Measurements from ENCODE around the gene CPPED1.
"Not testable (repeated sequence)": the region's sequence is repeated elsewhere in the genome, so short reads cannot be mapped to it uniquely, and the experiment has no call there.

CPPED1 gene

DNA sequence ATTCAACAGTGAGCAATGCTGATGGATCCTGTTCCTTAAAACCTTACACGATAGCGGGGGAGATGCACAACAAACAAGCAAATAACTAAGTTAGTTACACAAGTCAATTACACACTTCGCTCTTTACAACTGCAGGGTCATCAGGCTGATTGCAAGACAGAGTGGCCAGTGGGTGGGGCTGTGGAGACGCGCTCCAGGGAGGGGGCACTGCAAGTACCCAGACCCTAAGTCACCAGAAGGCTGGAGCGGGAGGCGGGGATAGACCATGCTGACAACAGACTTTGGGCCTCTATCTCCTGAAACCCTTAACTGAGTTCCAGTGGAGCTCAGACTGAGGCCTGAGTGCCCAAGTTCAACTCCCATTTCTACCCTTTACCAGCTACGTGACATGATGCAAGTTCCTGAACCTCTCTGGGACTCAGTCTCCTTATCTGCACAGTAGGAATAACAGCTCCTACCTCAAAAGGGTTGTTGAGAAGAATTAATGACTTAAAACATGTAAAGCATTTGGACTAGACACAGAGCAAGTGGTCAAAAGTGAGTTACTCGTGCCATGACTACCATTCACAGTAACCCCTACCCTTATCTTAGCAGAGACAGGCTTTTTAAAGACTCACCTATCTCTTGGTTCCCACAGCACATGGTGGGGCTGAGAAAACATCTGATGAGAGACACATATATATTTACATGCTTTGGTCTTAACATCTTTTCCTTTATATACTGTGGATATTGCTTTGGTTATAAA is 10.4 kb downstream of the CPPED1 start:
- Histone ChIP-seq H3K27me3 (replicated peaks; ENCODE audit: control insufficient read depth, insufficient read depth, low read length, poor library complexity, severe bottlenecking) (no peaks in the 10 kb centered on the region), H3K9me3 (ENCODE audit: control insufficient read depth, low read length) (no peaks in the 10 kb centered on the region), H3K27ac (ENCODE audit: insufficient read depth, low read length, poor library complexity, severe bottlenecking) (no peak overlapping the region), H3K36me3 (ENCODE audit: control insufficient read depth, insufficient read depth, low read length) (no peaks in the 10 kb centered on the region), H3K4me1 (ENCODE audit: control insufficient read depth, insufficient read depth, low read length, poor library complexity, severe bottlenecking) (no peaks in the 10 kb centered on the region), H3K4me3 (ENCODE audit: insufficient read depth, low read depth, low read length, poor library complexity, severe bottlenecking) (no peak overlapping the region)
- DNase-seq: no peak

DNA sequence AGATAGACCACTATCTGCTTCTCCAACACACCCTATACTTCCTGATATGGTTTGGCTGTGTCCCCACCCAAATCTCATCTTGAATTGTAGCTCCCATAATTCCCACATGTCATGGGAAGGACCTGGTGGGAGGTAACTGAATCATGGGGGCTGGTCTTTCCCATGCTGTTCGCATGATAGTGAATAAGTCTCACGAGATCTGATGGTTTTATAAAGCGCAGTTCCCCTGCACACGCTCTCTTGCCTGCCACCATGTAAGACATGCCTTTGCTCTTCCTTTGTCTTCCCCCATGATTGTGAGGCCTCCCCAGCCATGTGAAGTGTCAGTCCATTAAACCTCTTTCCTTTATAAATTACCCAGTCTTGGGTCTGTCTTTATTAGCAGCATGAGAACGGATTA is 11.2 kb downstream of the CPPED1 start:
- H3K36me3 ChIP-seq (ENCODE audit: control insufficient read depth, insufficient read depth, low read length); H3K27ac ChIP-seq (ENCODE audit: insufficient read depth, low read length, poor library complexity, severe bottlenecking); H3K9me3 ChIP-seq (ENCODE audit: control insufficient read depth, low read length); H3K4me3 ChIP-seq (ENCODE audit: insufficient read depth, low read depth, low read length, poor library complexity, severe bottlenecking); H3K27me3 ChIP-seq (replicated peaks; ENCODE audit: control insufficient read depth, insufficient read depth, low read length, poor library complexity, severe bottlenecking); H3K4me1 ChIP-seq (ENCODE audit: control insufficient read depth, insufficient read depth, low read length, poor library complexity, severe bottlenecking); DNase-seq: not testable (repeated sequence)

DNA sequence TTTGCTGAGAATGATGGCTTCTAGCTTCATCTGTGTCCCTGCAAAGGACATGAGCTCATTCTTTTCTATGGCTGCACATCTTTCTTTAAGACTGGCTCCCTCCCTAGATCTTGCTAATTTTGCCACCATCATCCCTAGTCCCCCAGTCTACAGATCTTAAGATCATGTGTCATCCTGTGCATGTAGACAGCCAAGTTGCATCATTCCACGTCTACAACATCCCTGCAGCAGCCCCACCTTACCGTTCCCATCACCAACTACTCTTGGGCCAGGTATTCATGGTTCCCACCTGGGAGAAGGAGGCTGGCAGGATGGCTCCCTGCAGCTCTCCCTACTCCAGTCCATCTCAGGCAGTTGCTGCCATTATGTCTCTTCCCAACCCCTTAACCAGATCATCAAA is 12.3 kb downstream of the CPPED1 start:
- H3K4me3 ChIP-seq (ENCODE audit: insufficient read depth, low read depth, low read length, poor library complexity, severe bottlenecking): no peak overlapping the region
- DNase-seq: no peak
- no peak overlapping the region for H3K27ac ChIP-seq (ENCODE audit: insufficient read depth, low read length, poor library complexity, severe bottlenecking)
- no peaks in the 10 kb centered on the region for H3K9me3 ChIP-seq (ENCODE audit: control insufficient read depth, low read length)
- H3K27me3 ChIP-seq (replicated peaks; ENCODE audit: control insufficient read depth, insufficient read depth, low read length, poor library complexity, severe bottlenecking): no peaks in the 10 kb centered on the region
- H3K4me1 ChIP-seq (ENCODE audit: control insufficient read depth, insufficient read depth, low read length, poor library complexity, severe bottlenecking): no peaks in the 10 kb centered on the region
- H3K36me3 ChIP-seq (ENCODE audit: control insufficient read depth, insufficient read depth, low read length): no peaks in the 10 kb centered on the region

DNA sequence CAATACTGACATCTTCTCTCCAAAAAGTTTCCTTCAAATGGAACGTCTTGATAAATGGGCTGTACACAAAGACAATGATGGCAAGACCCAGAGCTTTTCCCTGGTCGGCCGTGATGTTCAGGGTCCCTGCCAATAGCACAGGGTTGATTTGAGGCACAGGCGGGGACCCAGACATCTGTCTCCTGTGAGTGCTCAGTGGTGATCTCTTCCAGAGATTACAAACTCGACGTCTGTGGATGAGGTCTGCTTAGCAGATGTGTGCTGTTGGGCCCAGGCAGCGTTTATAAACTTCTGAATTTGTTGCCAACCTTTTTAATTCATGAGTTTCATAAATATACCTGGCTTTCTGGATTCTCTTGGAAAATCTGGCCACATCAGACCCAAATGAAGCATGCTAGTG is 14.9 kb downstream of the CPPED1 start:
- Histone ChIP-seq H3K9me3 (ENCODE audit: control insufficient read depth, low read length) (no peaks in the 10 kb centered on the region), H3K4me1 (ENCODE audit: control insufficient read depth, insufficient read depth, low read length, poor library complexity, severe bottlenecking) (no peaks in the 10 kb centered on the region), H3K27ac (ENCODE audit: insufficient read depth, low read length, poor library complexity, severe bottlenecking) (no peak overlapping the region), H3K36me3 (ENCODE audit: control insufficient read depth, insufficient read depth, low read length) (no peaks in the 10 kb centered on the region), H3K4me3 (ENCODE audit: insufficient read depth, low read depth, low read length, poor library complexity, severe bottlenecking) (no peak overlapping the region), H3K27me3 (replicated peaks; ENCODE audit: control insufficient read depth, insufficient read depth, low read length, poor library complexity, severe bottlenecking) (no peaks in the 10 kb centered on the region)
- DNase-seq: no peak

DNA sequence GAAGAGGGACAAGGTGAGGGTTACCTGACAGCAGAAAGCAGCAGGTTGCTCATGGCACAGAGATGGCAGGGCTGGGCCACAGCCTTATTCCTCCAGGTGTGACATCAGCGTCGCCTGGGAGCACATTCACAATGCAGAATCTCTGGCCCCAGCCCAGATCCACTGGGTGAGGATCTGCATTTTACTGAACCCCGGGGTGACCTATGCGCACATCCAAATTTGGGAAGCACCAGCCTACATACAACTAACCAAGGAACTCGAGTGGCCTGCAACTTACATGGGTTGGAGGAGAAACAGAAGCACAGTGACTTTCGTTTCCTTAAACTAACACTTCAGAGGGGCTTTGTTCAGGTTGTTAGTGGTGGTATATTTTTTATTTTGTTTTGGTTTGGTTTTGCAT is 17.6 kb downstream of the CPPED1 start:
- no peak overlapping the region for H3K4me3 ChIP-seq (ENCODE audit: insufficient read depth, low read depth, low read length, poor library complexity, severe bottlenecking)

DNA sequence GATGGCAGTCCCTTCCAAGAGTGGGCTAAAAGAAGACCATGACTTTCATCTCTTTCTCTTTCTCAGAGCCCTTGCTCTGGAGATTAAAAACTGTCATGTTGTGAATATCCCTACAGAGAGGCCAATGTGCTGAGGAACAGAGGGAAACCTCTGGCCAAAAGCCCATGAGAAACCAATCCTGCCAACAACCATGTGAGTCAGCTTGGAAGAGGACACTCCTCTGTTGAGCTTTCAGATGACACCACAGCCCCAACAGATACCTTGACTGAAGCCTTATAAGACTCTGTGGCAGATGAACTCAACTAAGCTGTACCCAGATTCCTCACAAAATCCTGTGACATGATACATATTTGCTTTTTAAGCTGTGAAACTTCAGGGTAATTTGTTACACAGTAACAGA is 19.6 kb downstream of the CPPED1 start:
- H3K4me1 ChIP-seq (ENCODE audit: control insufficient read depth, insufficient read depth, low read length, poor library complexity, severe bottlenecking): no peaks in the 10 kb centered on the region
- no peak overlapping the region for H3K27ac ChIP-seq (ENCODE audit: insufficient read depth, low read length, poor library complexity, severe bottlenecking)
- no peak for DNase-seq
- no peaks in the 10 kb centered on the region for H3K9me3 ChIP-seq (ENCODE audit: control insufficient read depth, low read length)
- no peak overlapping the region for H3K4me3 ChIP-seq (ENCODE audit: insufficient read depth, low read depth, low read length, poor library complexity, severe bottlenecking)
- no peaks in the 10 kb centered on the region for H3K27me3 ChIP-seq (replicated peaks; ENCODE audit: control insufficient read depth, insufficient read depth, low read length, poor library complexity, severe bottlenecking)
- no peaks in the 10 kb centered on the region for H3K36me3 ChIP-seq (ENCODE audit: control insufficient read depth, insufficient read depth, low read length)

More for the DNA sequence above, 17.6 kb downstream of the CPPED1 start:
- Histone ChIP-seq H3K36me3 (ENCODE audit: control insufficient read depth, insufficient read depth, low read length) (no peaks in the 10 kb centered on the region), H3K4me1 (ENCODE audit: control insufficient read depth, insufficient read depth, low read length, poor library complexity, severe bottlenecking) (no peaks in the 10 kb centered on the region), H3K27ac (ENCODE audit: insufficient read depth, low read length, poor library complexity, severe bottlenecking) (no peak overlapping the region), H3K9me3 (ENCODE audit: control insufficient read depth, low read length) (no peaks in the 10 kb centered on the region), H3K27me3 (replicated peaks; ENCODE audit: control insufficient read depth, insufficient read depth, low read length, poor library complexity, severe bottlenecking) (no peaks in the 10 kb centered on the region)
- no peak for DNase-seq

DNA sequence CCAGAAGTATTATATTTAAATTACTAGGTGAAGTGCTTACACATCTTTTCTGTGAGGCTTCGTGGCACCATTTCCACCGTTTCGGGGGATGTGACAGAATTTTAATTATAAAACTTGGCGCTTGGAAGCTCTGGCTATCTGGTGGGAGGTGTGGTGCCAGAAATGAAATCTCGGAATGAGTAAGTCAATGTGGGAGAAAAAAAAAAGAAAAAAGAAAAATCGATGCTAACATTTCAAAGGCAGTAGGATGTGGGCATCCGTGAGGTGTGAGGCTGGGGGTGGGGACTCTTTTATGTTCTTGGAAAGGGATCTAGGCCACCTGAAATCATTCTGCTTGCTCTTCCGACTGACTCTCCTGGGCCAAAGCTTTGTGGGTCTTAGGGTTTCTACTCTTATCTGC is 21.9 kb downstream of the CPPED1 start:
- H3K36me3 ChIP-seq (ENCODE audit: control insufficient read depth, insufficient read depth, low read length): no peaks in the 10 kb centered on the region
- DNase-seq: no peak

DNA sequence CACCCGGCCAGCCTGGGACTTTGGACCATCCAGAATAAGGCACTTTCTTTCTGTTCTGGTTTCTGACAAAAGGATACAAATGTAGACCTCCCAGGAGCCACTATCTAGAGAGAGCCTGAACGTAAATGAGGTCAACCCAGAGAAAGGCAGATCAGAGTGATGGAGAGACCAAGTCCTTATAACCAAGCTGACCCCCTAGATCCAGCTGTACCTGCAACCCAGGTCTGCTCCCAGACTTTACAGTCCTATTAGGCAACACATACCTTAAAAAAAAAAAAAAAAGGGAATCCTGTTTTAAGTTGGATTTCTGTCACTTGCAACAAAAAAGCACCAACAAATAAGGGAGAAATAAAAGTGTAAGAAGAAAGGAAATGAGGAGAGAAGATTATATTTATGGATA is 23.2 kb downstream of the CPPED1 start:
- Histone ChIP-seq H3K4me1 (ENCODE audit: control insufficient read depth, insufficient read depth, low read length, poor library complexity, severe bottlenecking) (no peaks in the 10 kb centered on the region), H3K4me3 (ENCODE audit: insufficient read depth, low read depth, low read length, poor library complexity, severe bottlenecking) (no peak overlapping the region), H3K27ac (ENCODE audit: insufficient read depth, low read length, poor library complexity, severe bottlenecking) (no peak overlapping the region), H3K27me3 (replicated peaks; ENCODE audit: control insufficient read depth, insufficient read depth, low read length, poor library complexity, severe bottlenecking) (no peaks in the 10 kb centered on the region), H3K36me3 (ENCODE audit: control insufficient read depth, insufficient read depth, low read length) (no peaks in the 10 kb centered on the region), H3K9me3 (ENCODE audit: control insufficient read depth, low read length) (no peaks in the 10 kb centered on the region)
- no peak for DNase-seq

More for the DNA sequence above, 21.9 kb downstream of the CPPED1 start:
- no peaks in the 10 kb centered on the region for H3K4me1 ChIP-seq (ENCODE audit: control insufficient read depth, insufficient read depth, low read length, poor library complexity, severe bottlenecking)
- H3K27ac ChIP-seq (ENCODE audit: insufficient read depth, low read length, poor library complexity, severe bottlenecking): no peak overlapping the region
- H3K9me3 ChIP-seq (ENCODE audit: control insufficient read depth, low read length): no peaks in the 10 kb centered on the region
- no peaks in the 10 kb centered on the region for H3K27me3 ChIP-seq (replicated peaks; ENCODE audit: control insufficient read depth, insufficient read depth, low read length, poor library complexity, severe bottlenecking)
- no peak overlapping the region for H3K4me3 ChIP-seq (ENCODE audit: insufficient read depth, low read depth, low read length, poor library complexity, severe bottlenecking)

DNA sequence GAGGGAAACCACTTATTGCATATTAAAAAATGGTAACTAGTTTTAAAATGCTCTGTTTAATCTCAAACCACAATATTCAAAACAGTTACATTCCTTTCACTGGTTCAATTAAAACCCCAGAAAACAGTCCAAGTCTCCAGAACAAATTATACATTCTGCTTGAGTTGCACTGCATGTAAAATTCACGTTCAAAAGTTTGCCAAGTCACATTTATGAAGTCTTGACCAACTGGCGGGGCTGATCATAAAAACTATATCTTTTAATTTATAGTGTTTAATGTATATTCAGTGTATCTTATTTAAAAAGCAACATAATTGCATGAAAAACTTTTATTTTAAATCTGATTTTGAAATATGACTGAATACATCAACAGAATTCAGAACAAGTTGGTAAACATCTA is 25.0 kb downstream of the CPPED1 start:
- DNase-seq: no peak
- no peaks in the 10 kb centered on the region for H3K27me3 ChIP-seq (replicated peaks; ENCODE audit: control insufficient read depth, insufficient read depth, low read length, poor library complexity, severe bottlenecking)
- no peaks in the 10 kb centered on the region for H3K4me1 ChIP-seq (ENCODE audit: control insufficient read depth, insufficient read depth, low read length, poor library complexity, severe bottlenecking)
- H3K4me3 ChIP-seq (ENCODE audit: insufficient read depth, low read depth, low read length, poor library complexity, severe bottlenecking): no peak overlapping the region
- no peaks in the 10 kb centered on the region for H3K9me3 ChIP-seq (ENCODE audit: control insufficient read depth, low read length)
- H3K36me3 ChIP-seq (ENCODE audit: control insufficient read depth, insufficient read depth, low read length): no peaks in the 10 kb centered on the region
- H3K27ac ChIP-seq (ENCODE audit: insufficient read depth, low read length, poor library complexity, severe bottlenecking): no peak overlapping the region

DNA sequence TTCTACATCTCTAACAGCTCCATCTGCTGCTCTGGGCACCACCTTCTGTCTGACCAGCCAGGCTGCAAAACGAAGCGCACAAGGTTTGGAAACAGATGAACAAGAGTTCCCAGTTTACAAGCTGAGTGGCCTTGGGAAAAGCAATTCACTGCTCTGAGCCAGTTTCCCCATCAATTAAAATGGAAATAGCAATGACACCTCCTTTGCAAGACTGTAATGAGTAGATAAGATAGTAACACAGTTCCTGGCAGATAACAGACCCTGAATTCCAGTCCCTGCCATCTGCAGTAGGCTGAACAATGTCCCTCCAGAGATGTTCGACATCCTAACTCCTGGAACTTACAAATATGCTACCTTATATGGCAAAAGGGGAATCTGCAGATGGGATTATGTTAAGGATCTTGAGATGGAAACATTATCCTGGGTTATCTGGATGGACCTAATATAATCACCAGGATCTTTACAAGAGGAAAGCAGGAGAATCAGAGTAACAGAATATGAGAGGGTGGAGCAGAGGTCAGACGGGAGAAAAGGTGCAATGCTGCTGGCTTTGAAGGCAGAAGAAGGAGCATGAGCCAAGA is 27.9 kb downstream of the CPPED1 start:
- Histone ChIP-seq H3K36me3 (ENCODE audit: control insufficient read depth, insufficient read depth, low read length) (no peaks in the 10 kb centered on the region), H3K4me3 (ENCODE audit: insufficient read depth, low read depth, low read length, poor library complexity, severe bottlenecking) (no peak overlapping the region), H3K27ac (ENCODE audit: insufficient read depth, low read length, poor library complexity, severe bottlenecking) (no peak overlapping the region), H3K9me3 (ENCODE audit: control insufficient read depth, low read length) (no peaks in the 10 kb centered on the region), H3K27me3 (replicated peaks; ENCODE audit: control insufficient read depth, insufficient read depth, low read length, poor library complexity, severe bottlenecking) (no peaks in the 10 kb centered on the region), H3K4me1 (ENCODE audit: control insufficient read depth, insufficient read depth, low read length, poor library complexity, severe bottlenecking) (no peaks in the 10 kb centered on the region)
- no peak for DNase-seq

Data from effector memory CD4-positive, alpha-beta T cell (primary cell).